GM12801 (cell line): ENCODE measurements around the gene ITPR2.

ENCODE experiments used
- TF ChIP-seq, protein P1 (sequence below): IDR thresholded peaks from one replicate; pipeline ENCODE4 v1.5.1; 2011; ENCODE audit warnings: control low read depth; ENCODE audit not compliant: insufficient read length; ENCODE audit errors: extremely low read depth

ITPR2 gene

DNA sequence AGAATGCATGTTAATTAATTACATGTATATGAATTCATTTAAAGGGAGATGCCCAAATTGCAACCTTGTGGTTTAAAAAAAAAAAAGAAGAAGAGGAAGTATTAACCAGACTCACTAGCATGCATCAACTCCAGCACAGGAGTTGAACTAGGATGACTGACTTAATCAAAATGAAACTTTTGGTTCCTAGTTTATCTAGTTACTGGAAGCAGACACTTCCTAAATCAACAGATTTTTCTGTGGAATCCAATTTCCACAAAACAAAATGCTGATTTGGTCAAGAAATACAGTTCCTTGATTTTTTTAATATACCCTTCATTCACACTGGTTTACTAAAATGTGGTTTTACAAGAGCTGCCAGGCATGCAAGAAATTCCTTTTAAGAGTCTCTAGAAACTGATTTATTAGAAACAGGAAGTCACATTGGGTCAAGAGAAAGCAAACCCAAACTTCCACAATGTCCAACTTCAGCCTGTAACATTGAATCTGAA, 41.6 kb downstream of the ITPR2 start:
- TF ChIP-seq, protein P1, sequence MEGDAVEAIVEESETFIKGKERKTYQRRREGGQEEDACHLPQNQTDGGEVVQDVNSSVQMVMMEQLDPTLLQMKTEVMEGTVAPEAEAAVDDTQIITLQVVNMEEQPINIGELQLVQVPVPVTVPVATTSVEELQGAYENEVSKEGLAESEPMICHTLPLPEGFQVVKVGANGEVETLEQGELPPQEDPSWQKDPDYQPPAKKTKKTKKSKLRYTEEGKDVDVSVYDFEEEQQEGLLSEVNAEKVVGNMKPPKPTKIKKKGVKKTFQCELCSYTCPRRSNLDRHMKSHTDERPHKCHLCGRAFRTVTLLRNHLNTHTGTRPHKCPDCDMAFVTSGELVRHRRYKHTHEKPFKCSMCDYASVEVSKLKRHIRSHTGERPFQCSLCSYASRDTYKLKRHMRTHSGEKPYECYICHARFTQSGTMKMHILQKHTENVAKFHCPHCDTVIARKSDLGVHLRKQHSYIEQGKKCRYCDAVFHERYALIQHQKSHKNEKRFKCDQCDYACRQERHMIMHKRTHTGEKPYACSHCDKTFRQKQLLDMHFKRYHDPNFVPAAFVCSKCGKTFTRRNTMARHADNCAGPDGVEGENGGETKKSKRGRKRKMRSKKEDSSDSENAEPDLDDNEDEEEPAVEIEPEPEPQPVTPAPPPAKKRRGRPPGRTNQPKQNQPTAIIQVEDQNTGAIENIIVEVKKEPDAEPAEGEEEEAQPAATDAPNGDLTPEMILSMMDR, result no peak

DNA sequence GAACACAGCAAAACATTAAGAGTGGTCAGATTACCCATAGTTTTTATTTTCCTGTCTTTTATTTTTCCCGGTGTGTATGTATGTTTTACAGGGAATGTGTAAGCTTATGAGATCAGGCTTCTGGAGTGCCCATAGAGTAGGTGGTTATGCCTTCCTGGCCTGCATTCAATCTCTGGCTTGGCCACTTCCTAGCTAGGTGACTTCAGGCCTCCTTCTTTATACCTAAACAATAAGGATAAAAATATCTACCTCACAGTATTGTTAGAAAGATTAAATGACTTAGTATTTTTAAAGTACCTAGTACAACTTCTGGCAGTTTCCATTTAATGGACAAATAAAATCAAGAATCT, 42.4 kb downstream of the ITPR2 start:
- TF ChIP-seq, protein P1, result no peak

DNA sequence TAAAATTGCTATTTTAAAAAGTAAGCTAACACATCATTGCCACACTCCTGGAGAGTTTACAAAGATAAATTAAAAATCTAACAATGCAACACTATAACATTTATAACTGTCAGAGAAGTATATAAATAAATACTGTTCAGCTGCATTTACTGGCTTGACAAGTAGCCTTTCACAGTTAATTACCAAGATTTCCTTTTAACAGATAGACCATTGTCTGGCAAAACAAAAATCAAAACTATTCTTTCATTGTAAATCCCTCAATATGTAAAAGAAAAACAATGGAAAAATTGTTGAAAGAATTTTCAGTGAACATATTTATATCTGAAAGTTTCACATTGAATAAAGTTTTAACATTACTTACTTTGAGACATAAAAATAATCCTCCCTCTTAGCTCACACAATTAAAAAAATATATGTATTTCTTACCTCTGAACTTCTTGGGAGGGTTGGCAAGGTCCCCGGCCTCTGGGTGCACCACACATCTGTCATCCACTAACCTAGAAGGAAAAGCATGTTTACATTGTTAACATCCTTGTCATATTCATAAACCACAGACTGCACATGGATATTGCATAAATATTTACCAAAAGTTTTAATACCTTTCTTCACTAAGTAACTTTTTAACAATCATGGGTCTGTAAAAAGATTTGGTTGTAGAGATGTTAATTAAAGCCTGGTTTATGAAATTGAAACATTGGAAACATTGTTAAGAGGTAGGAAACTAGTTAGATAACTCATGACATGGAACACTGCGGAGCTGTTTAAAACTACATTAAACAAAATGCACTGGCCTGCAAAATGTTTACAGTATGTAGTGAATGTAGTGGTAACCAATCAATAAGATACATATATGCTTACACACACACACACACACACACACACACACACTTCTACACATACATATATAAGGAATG, 43.0 kb downstream of the ITPR2 start:
- TF ChIP-seq, protein P1, result no peak

DNA sequence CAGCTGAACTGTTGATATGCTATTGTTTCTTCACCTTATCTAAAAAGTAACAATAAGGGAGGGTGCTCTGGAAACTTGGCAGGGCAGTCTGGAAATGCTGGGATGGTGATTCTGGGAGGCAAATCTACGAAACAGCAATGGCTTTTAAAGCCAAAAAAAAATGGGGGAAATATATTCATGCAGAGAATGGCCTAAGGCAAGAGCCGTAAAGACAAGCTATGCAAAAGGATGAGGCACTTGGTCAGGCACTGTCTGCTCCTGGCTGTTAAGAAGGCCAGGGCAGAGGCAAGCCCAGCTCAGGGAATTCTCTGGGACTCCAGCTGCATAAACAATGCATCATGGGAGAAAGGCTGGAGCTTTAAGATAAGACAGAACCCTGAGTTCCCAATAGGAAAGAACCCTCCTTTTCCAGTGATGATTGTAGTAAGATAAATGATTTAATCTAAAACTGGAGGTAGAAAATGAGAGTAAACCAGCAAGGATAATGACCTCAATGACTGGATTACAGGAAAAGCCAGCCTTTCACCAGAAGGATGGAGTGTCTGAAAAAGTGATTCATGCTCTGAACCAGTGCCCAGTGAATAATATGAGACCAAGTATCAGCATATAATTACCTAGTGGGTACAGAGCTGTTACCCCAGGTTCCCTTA, 46.0 kb downstream of the ITPR2 start:
- TF ChIP-seq, protein P1, result no peak

DNA sequence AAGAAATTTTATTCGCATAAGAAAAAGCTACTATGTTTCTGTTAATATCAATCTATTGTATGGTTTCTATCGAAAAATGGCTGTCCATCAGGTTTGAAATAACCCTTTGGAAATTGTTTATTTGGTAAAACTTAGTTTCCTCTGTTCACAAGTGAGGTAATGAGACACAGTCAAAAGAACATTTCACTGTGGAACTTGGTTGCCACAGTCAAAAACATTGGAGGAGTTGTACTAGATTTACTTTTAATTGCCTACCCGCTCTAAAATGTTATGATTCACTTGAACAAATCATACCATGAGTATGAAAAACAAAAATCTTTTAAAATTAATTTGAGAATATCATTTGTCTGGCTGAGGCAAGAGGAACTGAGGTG, 46.5 kb downstream of the ITPR2 start:
- TF ChIP-seq, protein P1, result no peak

DNA sequence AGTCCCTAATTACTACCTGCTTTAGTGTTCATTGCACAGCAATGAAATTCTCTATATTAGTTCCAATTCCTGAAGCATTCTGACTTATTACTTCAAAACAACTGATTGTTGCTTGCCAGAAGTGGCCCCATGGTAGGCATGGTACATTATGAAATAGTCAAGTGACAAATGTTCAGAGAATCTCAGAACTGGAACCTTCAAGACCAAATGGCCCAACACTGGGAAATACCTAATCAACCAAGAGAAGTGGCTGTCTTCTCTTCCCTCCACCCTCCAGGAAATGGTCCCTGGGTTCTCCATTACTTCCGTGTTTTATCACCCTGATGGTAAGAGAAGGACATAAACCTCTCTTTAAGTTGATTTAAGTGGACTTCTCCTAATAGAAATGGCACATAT, 49.9 kb downstream of the ITPR2 start:
- TF ChIP-seq, protein P1, result no peak

DNA sequence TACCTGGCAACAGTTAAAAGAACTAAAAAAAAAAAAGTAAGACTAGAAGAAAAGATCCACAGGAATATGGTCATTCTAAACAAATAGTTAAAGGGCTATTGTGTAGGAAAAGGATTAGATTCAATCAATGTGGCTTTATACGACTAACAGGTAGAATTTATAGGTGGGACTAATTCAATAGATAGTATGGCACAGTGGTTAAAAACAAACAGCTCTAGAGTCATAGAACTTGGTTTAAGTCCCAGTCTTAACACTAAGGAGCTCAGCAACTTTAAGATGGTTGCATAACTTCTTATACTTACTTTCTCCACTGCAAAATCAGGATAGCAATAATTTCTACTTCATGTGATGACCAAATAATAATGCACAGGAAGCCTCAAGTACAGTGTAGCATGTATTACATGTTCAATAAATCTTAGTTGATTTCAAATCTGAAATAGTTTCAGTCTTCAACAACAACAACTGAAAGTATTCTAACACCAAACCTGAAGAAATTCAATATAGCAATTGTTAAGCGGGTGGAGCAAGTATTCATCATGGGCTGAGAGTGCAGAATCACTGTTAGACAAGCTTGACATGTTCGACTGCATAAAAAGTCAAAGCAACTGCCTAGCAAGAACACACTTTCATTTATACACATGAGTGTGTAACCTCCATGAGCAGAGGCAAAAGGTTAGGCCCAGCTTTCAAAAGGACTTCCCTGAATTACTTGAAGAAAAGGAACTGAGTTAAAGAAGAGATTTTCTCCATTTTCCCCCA, 50.4 kb downstream of the ITPR2 start:
- TF ChIP-seq, protein P1, result no peak
